Gastrocnemius medialis (tissue), 4 donors: ENCODE measurements around the gene PLPPR1. TPM values are rescaled to one million over a fixed set of nuclear protein-coding genes. Genes with fewer than 3 reads are reported as not detected.

Experiments used
- ATAC-seq, 2 donors: fragments of 150-250 bp; one replicate each; pipeline ENCODE4 v1.9.1; 2016
- DNase-seq, 2 donors: peaks; one replicate each; pipeline ENCODE4 v3.0.0-alpha.2; 2019
- H3K27ac ChIP-seq, 4 donors: fragments of 200-600 bp; sonication (generic); 1 replicate in 1 of 4; 2 replicates in 3 of 4; pipeline ENCODE4 v1.5.1; 2016 to 2018; ENCODE audit warnings: mild to moderate bottlenecking in 2 of 4, moderate library complexity in 1 of 4
- H3K27me3 ChIP-seq, 3 donors: fragments of 200-600 bp; sonication (generic) in 2 of 3; 1 replicate in 1 of 3; 2 replicates in 2 of 3; pipeline versions ENCODE4 v1.5.1 to v1.6.0; 2016 to 2019; ENCODE audit warnings: mild to moderate bottlenecking in 1 of 3, moderate library complexity in 1 of 3
- H3K36me3 ChIP-seq, 2 donors: fragments of 200-600 bp; sonication (generic) in 1 of 2; one replicate each; pipeline ENCODE4 v1.5.1; 2017 to 2018
- H3K4me1 ChIP-seq, 2 donors: fragments of 200-600 bp; sonication (generic) in 1 of 2; one replicate each; pipeline ENCODE4 v1.5.1; 2016 to 2017; ENCODE audit warnings: mild to moderate bottlenecking in 2 of 2
- H3K4me3 ChIP-seq, 4 donors: fragments of 200-600 bp; sonication (generic) in 3 of 4; 1 replicate in 1 of 4; 2 replicates in 3 of 4; pipeline ENCODE4 v1.5.1; 2016 to 2019; ENCODE audit warnings: mild to moderate bottlenecking in 2 of 4
- H3K9me3 ChIP-seq, 3 donors: fragments of 200-600 bp; sonication (generic) in 2 of 3; 1 replicate in 1 of 3; 2 replicates in 2 of 3; pipeline ENCODE4 v1.5.1; 2016 to 2019
- CTCF ChIP-seq, 5 experiments: fragments of 450-650 bp in 3 of 5; fragments of 200-600 bp in 2 of 5; sonication (generic) in 2 of 5; IDR thresholded peaks in 4 of 5; conservative IDR thresholded peaks in 1 of 5; 1 replicate in 4 of 5; 2 replicates in 1 of 5; pipeline ENCODE4 v1.5.1; 2016 to 2019; ENCODE audit warnings: antibody characterized with exemption in 5 of 5, mild to moderate bottlenecking in 3 of 5, moderate library complexity in 3 of 5
- POLR2A ChIP-seq, 2 donors: fragments of 450-650 bp; IDR thresholded peaks; one replicate each; pipeline ENCODE4 v1.6.1; 2017; ENCODE audit warnings: antibody characterized with exemption in 2 of 2, mild to moderate bottlenecking in 2 of 2, moderate library complexity in 2 of 2
- in situ Hi-C, 4 donors: fragments of 200-750 bp; cut with MboI; loops; one replicate each; pipeline versions ENCODE4 v1.15.0 to v1.8.0; 2017; ENCODE audit warnings: low sequenced_read_pairs in 4 of 4
- intact Hi-C: fragments of 100-400 bp; cut with DNase I; formaldehyde crosslinking; loops from one replicate; pipeline ENCODE4 v1.15.1; 2023; ENCODE audit warnings: low total_unique reads
- total RNA-seq, 4 donors: library from RNA; depleted of rRNA; stranded (reverse); fragments of >200 nt; gene quantifications; one replicate each; pipeline versions ENCODE4 v1.1.0 to v1.2.3, GENCODE V29; 2016

PLPPR1 gene
- total RNA-seq, 4 donors from 2014 or later = not detected

- TF ChIP-seq CTCF (IDR thresholded peaks at IDR 0.05 in 4 of 5, conservative IDR thresholded peaks at IDR 0.05 in 1 of 5) (no peak), POLR2A (IDR thresholded peaks at IDR 0.05) (no peak)
- Histone ChIP-seq H3K4me3 (no peak overlapping the region), H3K27me3 (no peaks in the 10 kb centered on the region), H3K4me1 (no peaks in the 10 kb centered on the region), H3K27ac (no peak overlapping the region), H3K36me3 (no peaks in the 10 kb centered on the region), H3K9me3 (no peaks in the 10 kb centered on the region)
- no peak for DNase-seq
- intact Hi-C loops (no loop called here), in situ Hi-C loops (loop anchor here in 3 of 4 donors (25.0 kb wide), 2 partner anchors 603 to 703 kb away; no protein-coding TSS in a partner anchor)
- no peak for ATAC-seq
Observed at GRCh38 chr9:101315112-101315450, 286.6 kb downstream of the PLPPR1 start.

GRCh38 chr9:101317735-101318134 is 289.2 kb downstream of the PLPPR1 start:
- DNase-seq (no peak), ATAC-seq (no peak)
- Histone ChIP-seq H3K4me3 (no peak overlapping the region), H3K27me3 (no peaks in the 10 kb centered on the region), H3K36me3 (no peaks in the 10 kb centered on the region), H3K9me3 (no peaks in the 10 kb centered on the region), H3K4me1 (no peaks in the 10 kb centered on the region), H3K27ac (no peak overlapping the region)
- no peak for TF ChIP-seq POLR2A (IDR thresholded peaks at IDR 0.05)
- in situ Hi-C loops = loop anchor here in 3 of 4 donors (25.0 kb wide), 2 partner anchors 605 to 705 kb away; no protein-coding TSS in a partner anchor
- intact Hi-C loops = no loop called here

GRCh38 chr9:101323129-101323528 is 294.6 kb downstream of the PLPPR1 start:
- Histone ChIP-seq H3K9me3 (no peaks in the 10 kb centered on the region), H3K4me3 (no peak overlapping the region), H3K36me3 (no peaks in the 10 kb centered on the region), H3K27me3 (no peaks in the 10 kb centered on the region), H3K27ac (no peak overlapping the region), H3K4me1 (no peaks in the 10 kb centered on the region)
- intact Hi-C loops = no loop called here
- TF ChIP-seq POLR2A (IDR thresholded peaks at IDR 0.05) (no peak), CTCF (IDR thresholded peaks at IDR 0.05 in 4 of 5, conservative IDR thresholded peaks at IDR 0.05 in 1 of 5) (no peak)
- in situ Hi-C loops = loop anchor here in 3 of 4 donors (25.0 kb wide), 2 partner anchors 611 to 711 kb away; no protein-coding TSS in a partner anchor
- no peak for DNase-seq
- ATAC-seq = no peak

- H3K9me3 ChIP-seq = no peaks in the 10 kb centered on the region
- DNase-seq (no peak), ATAC-seq (no peak)
- H3K36me3 ChIP-seq = no peaks in the 10 kb centered on the region
- H3K27me3 ChIP-seq = no peaks in the 10 kb centered on the region
- TF ChIP-seq CTCF (IDR thresholded peaks at IDR 0.05 in 4 of 5, conservative IDR thresholded peaks at IDR 0.05 in 1 of 5) (no peak), POLR2A (IDR thresholded peaks at IDR 0.05) (no peak)
- intact Hi-C loops (no loop called here), in situ Hi-C loops (loop anchor here in 3 of 4 donors (25.0 kb wide), 2 partner anchors 612 to 712 kb away; no protein-coding TSS in a partner anchor)
- H3K4me1 ChIP-seq = no peaks in the 10 kb centered on the region
- H3K4me3 ChIP-seq = no peak overlapping the region
- H3K27ac ChIP-seq = no peak overlapping the region
Observed at GRCh38 chr9:101324245-101324804, 295.8 kb downstream of the PLPPR1 start.

GRCh38 chr9:101325053-101325452 is 296.5 kb downstream of the PLPPR1 start:
- DNase-seq = no peak
- in situ Hi-C loops = no loop called here
- H3K27me3 ChIP-seq = no peaks in the 10 kb centered on the region
- no peaks in the 10 kb centered on the region for H3K9me3 ChIP-seq
- intact Hi-C loops = no loop called here
- no peak for ATAC-seq
- no peak overlapping the region for H3K27ac ChIP-seq
- no peak for TF ChIP-seq POLR2A (IDR thresholded peaks at IDR 0.05)
- TF ChIP-seq CTCF (IDR thresholded peaks at IDR 0.05 in 4 of 5, conservative IDR thresholded peaks at IDR 0.05 in 1 of 5) = no peak
- no peaks in the 10 kb centered on the region for H3K4me1 ChIP-seq
- no peaks in the 10 kb centered on the region for H3K36me3 ChIP-seq
- H3K4me3 ChIP-seq = no peak overlapping the region
